Stimulated activated CD8-positive, alpha-beta memory T cell treated with anti-CD3 and anti-CD28 coated beads, Interleukin-4, amount 100 ng/mL, for 1 hour (primary cell): ENCODE measurements around the gene KRIT1.

Source experiments
- DNase-seq, 2 donors: peaks; one replicate each; pipeline ENCODE4 v3.0.0-alpha.2; 2020; ENCODE audit warnings: low read depth in 2 of 2, low spot score in 1 of 2

The KRIT1 gene

GRCh38 chr7:92156990-92157389 lies 88.7 kb downstream of the KRIT1 start:
- no peak for DNase-seq

DNA sequence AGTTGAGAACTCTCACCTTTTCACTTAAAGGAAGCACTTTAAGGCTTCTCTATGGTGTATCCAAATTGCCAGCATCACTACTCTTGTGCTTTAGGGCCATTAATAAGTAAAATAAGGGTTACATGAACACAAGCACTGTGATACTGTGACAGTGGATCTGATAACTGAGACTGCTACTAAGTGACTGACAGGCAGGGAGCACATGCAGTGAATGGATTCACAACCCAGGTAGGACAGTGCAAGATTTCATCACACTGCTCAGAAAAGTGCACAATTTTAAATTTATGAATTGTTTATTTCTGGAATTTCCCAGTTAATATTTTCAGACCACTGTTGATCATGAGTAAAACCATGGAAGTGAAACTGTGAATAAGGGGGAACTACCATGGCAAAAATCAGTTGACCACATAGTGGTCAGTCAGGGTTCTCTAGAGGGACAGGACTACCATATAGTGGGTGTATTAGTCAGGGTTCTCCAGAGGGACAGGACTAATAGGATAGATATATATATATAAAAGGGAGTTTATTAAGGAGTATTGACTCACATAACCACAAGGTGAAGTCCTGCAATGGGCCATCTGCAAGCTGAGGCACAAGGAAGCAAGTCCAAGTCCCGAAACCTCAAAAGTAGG lies 90.5 kb downstream of the KRIT1 start:
- no peak for DNase-seq

- no peak for DNase-seq
Observed at GRCh38 chr7:92150450-92151017, 95.2 kb downstream of the KRIT1 start.

GRCh38 chr7:92149736-92150239 lies 95.9 kb downstream of the KRIT1 start:
- no peak for DNase-seq
